ENCODE results near the gene TMCO5A. TPM values are rescaled to one million over a fixed set of nuclear protein-coding genes. Genes with fewer than 3 reads are reported as not detected.

The TMCO5A gene
- total RNA-seq, 1 donor from 2014 or later, result not detected

DNA sequence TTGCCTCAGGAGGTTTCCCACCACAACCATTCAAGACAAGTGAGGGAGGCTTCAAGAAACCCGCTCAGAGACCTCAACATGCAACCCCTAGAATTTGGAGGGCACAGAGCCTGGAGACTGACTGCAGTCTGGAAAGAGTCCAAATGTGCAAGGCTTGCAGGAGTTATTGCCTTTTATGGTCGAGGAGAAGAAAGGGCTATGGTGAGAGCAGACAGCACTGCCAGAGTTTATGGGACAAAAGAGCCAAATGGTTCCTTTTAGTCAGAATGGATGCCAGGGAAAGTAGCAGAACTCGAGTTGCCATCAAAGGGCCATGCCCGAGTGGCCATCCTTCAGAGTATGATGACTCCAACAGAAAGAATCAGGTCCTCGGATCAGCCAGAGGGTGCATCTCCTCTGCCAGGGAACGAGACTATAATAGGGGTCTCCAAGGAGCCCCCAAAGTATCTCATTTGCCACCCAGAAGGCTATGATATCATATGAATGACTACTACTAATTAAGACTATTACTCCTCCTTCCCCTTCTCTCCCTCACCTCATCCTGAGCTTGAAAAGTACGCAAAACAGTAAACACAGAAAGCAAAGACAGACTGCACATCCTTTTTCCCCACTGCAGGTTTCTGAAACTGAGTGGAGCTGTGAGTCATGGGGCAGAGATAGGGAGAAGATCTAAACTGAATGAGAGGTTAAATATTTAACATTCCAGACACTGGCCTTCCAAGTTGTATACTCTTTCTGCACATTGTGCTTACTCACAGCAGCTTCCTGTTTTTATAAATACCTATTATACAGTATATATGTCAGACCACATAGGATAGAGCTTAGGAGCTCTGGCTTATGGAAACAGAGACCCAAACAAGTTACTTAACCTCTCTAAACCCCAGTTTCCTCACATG lies 33.9 kb upstream of the TMCO5A start:
- no peak for DNase-seq (ENCODE audit: low read depth)
- no peak overlapping the region for H3K4me3 ChIP-seq (ENCODE audit: low read depth, low read length)
- TF ChIP-seq, protein P1, sequence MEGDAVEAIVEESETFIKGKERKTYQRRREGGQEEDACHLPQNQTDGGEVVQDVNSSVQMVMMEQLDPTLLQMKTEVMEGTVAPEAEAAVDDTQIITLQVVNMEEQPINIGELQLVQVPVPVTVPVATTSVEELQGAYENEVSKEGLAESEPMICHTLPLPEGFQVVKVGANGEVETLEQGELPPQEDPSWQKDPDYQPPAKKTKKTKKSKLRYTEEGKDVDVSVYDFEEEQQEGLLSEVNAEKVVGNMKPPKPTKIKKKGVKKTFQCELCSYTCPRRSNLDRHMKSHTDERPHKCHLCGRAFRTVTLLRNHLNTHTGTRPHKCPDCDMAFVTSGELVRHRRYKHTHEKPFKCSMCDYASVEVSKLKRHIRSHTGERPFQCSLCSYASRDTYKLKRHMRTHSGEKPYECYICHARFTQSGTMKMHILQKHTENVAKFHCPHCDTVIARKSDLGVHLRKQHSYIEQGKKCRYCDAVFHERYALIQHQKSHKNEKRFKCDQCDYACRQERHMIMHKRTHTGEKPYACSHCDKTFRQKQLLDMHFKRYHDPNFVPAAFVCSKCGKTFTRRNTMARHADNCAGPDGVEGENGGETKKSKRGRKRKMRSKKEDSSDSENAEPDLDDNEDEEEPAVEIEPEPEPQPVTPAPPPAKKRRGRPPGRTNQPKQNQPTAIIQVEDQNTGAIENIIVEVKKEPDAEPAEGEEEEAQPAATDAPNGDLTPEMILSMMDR (IDR thresholded peaks at IDR 0.05; ENCODE audit: insufficient read depth, low read length, poor library complexity, severe bottlenecking), result no peak
- H3K36me3 ChIP-seq (ENCODE audit: control insufficient read depth, insufficient read depth, low read length), result no peaks in the 10 kb centered on the region
- H3K27me3 ChIP-seq (ENCODE audit: control insufficient read depth, insufficient read depth, low read length), result no peaks in the 10 kb centered on the region

DNA sequence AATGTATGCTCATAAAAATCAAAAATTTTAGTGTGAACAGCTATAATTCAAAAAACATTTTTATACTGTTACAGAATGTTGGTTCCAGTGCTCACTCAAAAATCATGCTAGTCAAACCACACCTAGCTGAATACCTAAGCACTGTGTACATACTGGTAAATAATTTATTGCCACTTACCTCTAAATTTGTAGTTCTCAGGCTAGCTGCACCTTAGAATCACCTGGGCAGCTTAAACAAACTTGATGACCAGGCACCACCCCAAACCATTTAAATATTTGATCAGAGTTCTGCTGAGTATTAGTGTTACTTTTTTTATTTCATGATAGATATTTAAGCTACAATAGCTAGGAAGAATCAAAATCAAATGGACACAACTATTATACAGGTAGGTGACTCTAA lies 32.3 kb upstream of the TMCO5A start:
- H3K27me3 ChIP-seq (ENCODE audit: control insufficient read depth, insufficient read depth, low read length), result no peaks in the 10 kb centered on the region
- H3K4me3 ChIP-seq (ENCODE audit: low read depth, low read length), result no peak overlapping the region
- TF ChIP-seq, protein P1 (IDR thresholded peaks at IDR 0.05; ENCODE audit: insufficient read depth, low read length, poor library complexity, severe bottlenecking), result no peak

DNA sequence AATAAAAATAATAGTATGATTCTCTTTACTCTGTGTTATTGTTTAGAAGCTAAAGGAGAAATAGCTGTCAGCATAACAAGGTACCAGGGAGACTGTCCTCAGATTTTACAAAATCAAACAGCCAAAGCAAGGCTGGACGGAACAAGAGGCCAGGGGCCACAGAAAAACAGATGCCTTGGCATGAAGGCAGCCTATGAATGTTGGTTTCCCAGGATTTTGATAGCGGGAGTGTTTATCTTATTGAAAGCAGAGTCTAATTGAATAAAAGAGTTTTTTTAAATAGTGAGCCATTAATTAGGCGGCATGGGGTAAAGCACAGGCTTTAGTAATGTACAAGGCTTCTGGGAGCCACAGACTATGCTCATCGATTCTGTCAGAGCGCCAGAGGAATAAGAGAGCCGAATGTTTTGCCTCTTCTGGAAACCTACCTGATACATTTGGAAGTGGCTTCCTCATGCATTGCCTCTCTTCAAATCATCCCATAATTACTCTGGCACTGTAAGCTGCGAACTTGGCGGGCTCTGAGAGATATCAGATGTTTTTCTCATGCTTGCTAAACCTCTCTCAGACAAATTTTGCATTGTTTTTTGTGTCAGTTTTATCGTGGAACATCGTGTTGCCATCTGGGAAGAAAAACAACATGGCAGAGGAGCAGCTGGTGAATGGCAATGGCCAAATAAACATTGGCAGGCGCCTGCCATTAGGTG lies 30.4 kb upstream of the TMCO5A start:
- no peak for DNase-seq (ENCODE audit: low read depth)
- H3K27me3 ChIP-seq (ENCODE audit: control insufficient read depth, insufficient read depth, low read length), result no peaks in the 10 kb centered on the region
- TF ChIP-seq, protein P1 (IDR thresholded peaks at IDR 0.05; ENCODE audit: insufficient read depth, low read length, poor library complexity, severe bottlenecking), result no peak
- no peaks in the 10 kb centered on the region for H3K36me3 ChIP-seq (ENCODE audit: control insufficient read depth, insufficient read depth, low read length)
- H3K4me3 ChIP-seq (ENCODE audit: low read depth, low read length), result no peak overlapping the region

More for the DNA sequence above, 32.3 kb upstream of the TMCO5A start:
- no peak for DNase-seq (ENCODE audit: low read depth)
- H3K36me3 ChIP-seq (ENCODE audit: control insufficient read depth, insufficient read depth, low read length), result no peaks in the 10 kb centered on the region

DNA sequence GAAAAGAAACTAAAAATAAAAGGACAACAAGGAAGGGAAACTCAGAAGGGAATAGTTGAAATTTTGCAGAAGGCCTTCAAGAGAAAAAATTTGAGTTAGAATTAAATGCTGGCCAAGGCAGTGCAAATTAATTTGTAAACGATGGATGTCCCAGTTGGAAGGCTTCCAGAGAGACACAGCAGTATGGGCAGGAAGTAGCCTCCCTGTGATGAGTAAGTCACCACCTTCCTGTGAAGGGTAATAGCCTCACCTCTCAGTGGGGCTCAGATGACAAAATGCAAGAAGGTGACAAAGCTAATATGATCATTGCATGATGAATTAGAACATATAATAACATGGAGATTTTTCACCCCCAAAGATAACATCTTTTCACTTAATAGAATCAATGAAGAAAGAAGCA lies 27.3 kb upstream of the TMCO5A start:
- H3K27me3 ChIP-seq (ENCODE audit: control insufficient read depth, insufficient read depth, low read length), result no peaks in the 10 kb centered on the region
- DNase-seq (ENCODE audit: low read depth), result no peak
- no peak overlapping the region for H3K4me3 ChIP-seq (ENCODE audit: low read depth, low read length)
- TF ChIP-seq, protein P1 (IDR thresholded peaks at IDR 0.05; ENCODE audit: insufficient read depth, low read length, poor library complexity, severe bottlenecking), result no peak
- no peaks in the 10 kb centered on the region for H3K36me3 ChIP-seq (ENCODE audit: control insufficient read depth, insufficient read depth, low read length)

DNA sequence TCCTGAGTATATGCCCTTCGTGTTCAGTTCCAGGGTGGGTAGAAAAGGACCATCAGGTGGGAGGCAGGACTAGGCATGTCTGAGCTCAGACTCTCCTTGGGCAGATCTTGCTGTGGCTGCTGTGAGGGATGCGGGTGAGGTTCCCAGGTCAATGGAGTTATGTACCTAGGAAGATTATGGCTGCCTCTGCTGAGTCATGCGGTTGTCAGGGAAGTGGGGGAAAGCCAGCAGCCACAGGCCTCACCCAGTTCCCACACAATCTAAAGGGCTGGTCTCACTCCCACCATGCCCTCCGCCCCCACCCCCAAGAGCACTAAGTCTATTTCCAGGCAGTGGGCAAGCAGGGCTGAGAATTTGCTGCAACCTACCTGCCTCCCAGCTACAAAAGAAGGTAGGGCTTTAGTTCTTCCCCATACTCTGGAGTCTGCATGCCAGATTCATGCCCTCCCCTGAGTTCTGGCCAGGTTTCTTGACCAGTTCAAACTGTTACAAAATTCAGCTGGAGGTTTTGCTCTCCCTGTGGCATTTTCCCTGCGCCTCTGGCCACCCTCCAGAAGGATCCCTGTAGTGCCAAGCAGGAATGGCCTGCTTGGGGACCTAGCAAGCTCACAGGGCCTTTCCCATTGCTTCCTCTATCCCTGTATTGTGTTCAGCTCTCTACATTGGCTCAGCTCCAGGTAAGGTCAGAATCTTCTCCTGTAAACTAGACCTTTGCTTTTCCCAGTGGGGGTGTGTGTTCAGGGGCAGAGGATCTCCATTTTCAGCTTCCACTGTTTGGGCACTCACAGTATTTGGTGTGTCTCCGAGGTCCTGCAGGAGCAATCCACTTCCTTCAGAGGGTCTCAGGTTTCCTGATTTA lies 12.7 kb upstream of the TMCO5A start:
- H3K27me3 ChIP-seq (ENCODE audit: control insufficient read depth, insufficient read depth, low read length), result no peaks in the 10 kb centered on the region
- H3K4me3 ChIP-seq (ENCODE audit: low read depth, low read length), result no peak overlapping the region
- no peak for DNase-seq (ENCODE audit: low read depth)
- no peaks in the 10 kb centered on the region for H3K36me3 ChIP-seq (ENCODE audit: control insufficient read depth, insufficient read depth, low read length)
- TF ChIP-seq, protein P1 (IDR thresholded peaks at IDR 0.05; ENCODE audit: insufficient read depth, low read length, poor library complexity, severe bottlenecking), result no peak

Data from kidney epithelial cell (primary cell).